Measurements from ENCODE around the gene CDK12. TPM values are rescaled to one million over a fixed set of nuclear protein-coding genes. Genes with fewer than 3 reads are reported as not detected.

CDK12 gene
- total RNA-seq, 1 donor = 39.3 TPM

- no peak for TF ChIP-seq CTCF (IDR thresholded peaks at IDR 0.05; ENCODE audit: insufficient read depth, low read depth, low read length)
- no peak overlapping the region for H3K4me3 ChIP-seq (ENCODE audit: low read depth, low read length)
- no peak for DNase-seq (ENCODE audit: low read depth)
Observed at GRCh38 chr17:39548494-39549225, 87.4 kb downstream of the CDK12 start.

GRCh38 chr17:39549747-39550573 is 88.7 kb downstream of the CDK12 start:
- H3K4me3 ChIP-seq (ENCODE audit: low read depth, low read length) = no peak overlapping the region
- DNase-seq (ENCODE audit: low read depth) = no peak
- no peak for TF ChIP-seq CTCF (IDR thresholded peaks at IDR 0.05; ENCODE audit: insufficient read depth, low read depth, low read length)

GRCh38 chr17:39551879-39552278 is 90.6 kb downstream of the CDK12 start:
- DNase-seq (ENCODE audit: low read depth) = no peak
- no peak for TF ChIP-seq CTCF (IDR thresholded peaks at IDR 0.05; ENCODE audit: insufficient read depth, low read depth, low read length)
- no peak overlapping the region for H3K4me3 ChIP-seq (ENCODE audit: low read depth, low read length)

- no peak for DNase-seq (ENCODE audit: low read depth)
- no peak for TF ChIP-seq CTCF (IDR thresholded peaks at IDR 0.05; ENCODE audit: insufficient read depth, low read depth, low read length)
- no peak overlapping the region for H3K4me3 ChIP-seq (ENCODE audit: low read depth, low read length)
Observed at GRCh38 chr17:39553341-39553945, 92.2 kb downstream of the CDK12 start.

DNA sequence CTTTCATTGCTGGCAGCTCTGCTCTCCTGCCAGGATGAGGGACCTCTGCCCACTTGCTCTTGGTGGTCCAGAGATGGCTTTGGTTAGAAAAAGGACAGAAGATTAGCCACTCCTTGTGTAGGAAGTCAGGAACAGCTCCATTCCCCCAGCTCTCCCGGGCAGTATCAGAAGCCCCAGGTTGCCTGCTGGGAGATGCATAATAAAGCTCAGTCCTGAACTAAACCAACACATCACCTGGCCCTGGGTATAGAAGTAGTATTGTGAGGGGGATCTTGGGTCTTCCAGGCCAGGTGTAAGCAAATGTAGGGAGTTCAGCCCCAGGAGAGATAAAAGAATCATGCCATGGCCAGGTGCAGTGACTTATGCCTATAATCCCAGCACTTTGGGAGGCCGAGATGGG is 94.1 kb downstream of the CDK12 start:
- DNase-seq (ENCODE audit: low read depth) = no peak
- no peak for TF ChIP-seq CTCF (IDR thresholded peaks at IDR 0.05; ENCODE audit: insufficient read depth, low read depth, low read length)
- H3K4me3 ChIP-seq (ENCODE audit: low read depth, low read length) = no peak overlapping the region

GRCh38 chr17:39556423-39556822 is 95.1 kb downstream of the CDK12 start:
- no peak overlapping the region for H3K4me3 ChIP-seq (ENCODE audit: low read depth, low read length)
- TF ChIP-seq CTCF (IDR thresholded peaks at IDR 0.05; ENCODE audit: insufficient read depth, low read depth, low read length) = no peak
- DNase-seq (ENCODE audit: low read depth) = no peak

Measured in fibroblast of villous mesenchyme (primary cell).